Measurements from ENCODE around the gene NEURL3.
"Not testable (repeated sequence)": the region's sequence is repeated elsewhere in the genome, so short reads cannot be mapped to it uniquely, and the experiment has no call there.

The NEURL3 gene

GRCh38 chr2:96493072-96493471 is 12.1 kb downstream of the NEURL3 start:
- in situ Hi-C loops (cut with MboI; ENCODE audit: low sequenced_read_pairs) = no loop called here

- in situ Hi-C loops (cut with MboI; ENCODE audit: low sequenced_read_pairs) = no loop called here
Observed at GRCh38 chr2:96491860-96492497, 13.2 kb downstream of the NEURL3 start.

- in situ Hi-C loops (cut with MboI; ENCODE audit: low sequenced_read_pairs) = no loop called here
Observed at GRCh38 chr2:96489663-96490062, 15.5 kb downstream of the NEURL3 start.

DNA sequence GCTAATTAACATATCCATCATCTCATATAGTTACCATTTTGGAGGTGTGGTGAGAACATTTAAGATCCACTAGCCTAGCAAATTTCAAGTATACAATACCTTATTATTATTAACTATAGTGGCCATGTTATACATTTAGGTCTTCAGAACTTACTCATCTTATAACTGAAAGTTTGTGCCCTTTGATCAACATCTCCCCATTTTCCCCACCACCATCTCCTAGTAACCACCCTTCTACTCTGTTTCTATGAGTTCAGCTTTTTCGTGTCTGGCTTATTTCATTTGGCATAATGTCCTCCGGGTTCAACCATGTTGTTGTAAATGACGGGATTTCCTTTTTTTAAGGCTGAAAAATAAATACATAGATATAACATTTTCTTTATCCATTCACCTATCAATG is 15.9 kb downstream of the NEURL3 start:
- in situ Hi-C loops (cut with MboI; ENCODE audit: low sequenced_read_pairs) = no loop called here

- in situ Hi-C loops (cut with MboI; ENCODE audit: low sequenced_read_pairs) = no loop called here
Observed at GRCh38 chr2:96486696-96487095, 18.5 kb downstream of the NEURL3 start.

DNA sequence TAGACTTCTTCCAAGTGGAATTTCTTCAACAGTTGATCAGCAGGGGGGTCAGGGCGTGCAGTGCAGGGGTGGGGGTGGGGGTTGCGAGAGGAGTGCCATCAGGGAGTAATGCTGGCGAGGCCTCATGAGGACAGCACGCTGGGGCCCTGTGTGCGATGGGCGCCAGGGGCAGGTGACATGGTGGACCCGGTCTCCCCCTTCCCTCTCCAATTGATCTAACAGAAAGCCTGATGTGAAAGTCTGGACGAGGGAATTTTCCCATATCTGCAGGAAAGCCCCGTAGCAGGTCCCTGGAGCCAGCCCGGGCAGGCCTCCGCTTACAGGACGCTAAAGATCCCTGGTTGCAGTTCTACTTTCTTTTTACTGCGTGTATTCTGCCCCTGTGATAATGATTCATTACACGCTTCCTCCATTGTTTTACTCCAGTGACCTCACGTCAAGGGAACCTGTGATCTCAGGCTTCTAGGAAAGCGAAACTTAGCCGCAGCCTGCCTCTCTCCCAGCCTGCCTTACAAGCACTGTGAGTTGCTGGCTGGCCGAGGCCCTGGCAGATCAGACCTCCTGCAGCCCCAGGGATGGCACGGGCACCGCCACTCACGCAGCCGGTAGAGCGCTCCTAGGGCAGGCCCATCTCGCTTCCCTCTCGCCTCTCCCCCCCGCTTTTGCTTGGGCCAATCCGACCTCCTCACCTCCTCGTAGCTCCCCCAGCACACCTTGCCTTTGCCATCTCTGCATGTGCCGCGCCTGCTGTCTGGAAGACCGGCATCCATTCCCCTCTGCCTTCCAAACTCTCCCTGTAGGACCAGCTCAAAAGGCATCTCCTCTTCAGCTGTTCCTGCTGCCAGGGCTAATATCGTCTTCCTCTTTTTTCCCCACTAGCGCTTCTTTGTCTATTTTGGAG is 19.2 kb downstream of the NEURL3 start:
- in situ Hi-C loops (cut with MboI; ENCODE audit: low sequenced_read_pairs) = no loop called here

- in situ Hi-C loops (cut with MboI; ENCODE audit: low sequenced_read_pairs) = no loop called here
Observed at GRCh38 chr2:96485350-96485749, 19.8 kb downstream of the NEURL3 start.

DNA sequence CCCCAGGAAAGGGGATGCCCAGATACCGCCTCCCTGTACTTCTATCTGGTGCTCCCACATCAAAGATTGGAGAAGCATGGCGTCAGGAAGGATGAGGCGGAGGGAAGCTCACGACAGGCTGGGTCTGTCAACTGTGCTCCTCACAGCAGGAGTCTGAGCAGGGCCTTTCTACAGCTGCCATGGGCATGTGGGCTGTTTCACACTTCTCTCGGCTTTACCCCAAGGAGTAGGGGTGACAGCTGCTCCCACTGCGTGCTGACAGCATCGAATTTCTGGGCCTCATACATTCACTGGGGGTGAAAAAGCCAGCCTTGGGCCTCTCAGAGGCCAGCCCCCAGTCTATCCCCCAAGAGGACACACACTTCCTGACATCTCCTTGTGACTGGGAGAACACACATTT is 21.1 kb downstream of the NEURL3 start:
- in situ Hi-C loops (cut with MboI; ENCODE audit: low sequenced_read_pairs) = no loop called here

DNA sequence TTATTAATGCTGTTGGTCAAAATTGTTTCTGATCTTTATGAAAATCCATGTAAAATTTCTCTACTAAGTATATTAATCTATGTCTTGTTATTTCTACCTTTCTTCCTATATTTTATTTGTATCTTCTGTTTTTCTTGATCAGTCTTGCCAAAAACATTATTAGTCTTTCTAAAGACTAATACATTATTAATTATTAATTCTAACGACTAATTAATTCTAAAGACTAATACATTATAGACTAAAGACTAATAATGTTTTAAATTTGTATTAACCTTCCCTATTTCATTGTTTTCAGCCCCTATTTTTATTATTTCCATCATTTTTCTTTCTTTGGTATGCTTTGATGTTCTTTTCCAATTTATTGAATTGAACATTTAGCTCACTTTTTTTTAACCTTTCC is 27.7 kb downstream of the NEURL3 start:
- in situ Hi-C loops (cut with MboI; ENCODE audit: low sequenced_read_pairs) = no loop called here

GRCh38 chr2:96471772-96472171 is 33.4 kb downstream of the NEURL3 start:
- in situ Hi-C loops (cut with MboI; ENCODE audit: low sequenced_read_pairs) = no loop called here

GRCh38 chr2:96470636-96471035 is 34.5 kb downstream of the NEURL3 start:
- in situ Hi-C loops (cut with MboI; ENCODE audit: low sequenced_read_pairs) = no loop called here

DNA sequence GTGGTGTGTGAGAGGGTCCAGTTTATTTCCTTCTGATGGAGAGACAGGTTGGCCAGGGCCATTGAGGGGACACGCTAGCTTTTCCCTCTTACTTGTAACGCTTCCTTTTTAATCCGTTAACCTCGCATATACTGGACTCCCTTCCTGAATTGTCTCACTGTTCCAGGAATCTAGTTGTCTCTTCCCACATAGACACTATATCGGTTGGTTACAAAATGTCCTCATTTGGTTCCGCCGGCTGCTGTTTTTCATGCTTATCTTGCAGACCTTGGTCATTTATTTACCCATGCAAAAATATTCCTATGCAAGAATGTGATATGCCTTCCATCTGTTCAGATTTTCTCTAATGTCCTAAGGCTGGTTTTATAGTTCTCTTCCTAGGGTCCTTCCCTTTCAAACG is 35.0 kb downstream of the NEURL3 start:
- in situ Hi-C loops (cut with MboI; ENCODE audit: low sequenced_read_pairs) = no loop called here

DNA sequence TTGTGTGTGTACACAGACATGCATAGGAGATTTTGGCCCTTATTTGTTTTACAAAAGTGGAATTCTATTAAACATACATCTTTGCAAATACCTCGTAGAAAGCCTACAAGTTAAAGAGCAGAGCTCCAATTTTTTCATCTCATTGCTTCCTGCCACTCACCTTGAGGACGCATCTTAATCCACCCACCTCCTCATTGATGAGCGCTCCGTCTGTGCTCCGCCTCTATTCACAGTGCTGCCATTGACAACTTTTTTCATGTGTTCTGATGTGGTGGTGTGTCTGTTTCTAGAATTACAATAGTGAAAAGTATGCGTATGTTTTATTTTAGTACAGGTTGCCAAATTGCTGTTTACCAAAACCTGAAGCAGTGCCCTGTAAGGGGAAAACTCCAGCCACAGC is 36.3 kb downstream of the NEURL3 start:
- in situ Hi-C loops (cut with MboI; ENCODE audit: low sequenced_read_pairs) = no loop called here

DNA sequence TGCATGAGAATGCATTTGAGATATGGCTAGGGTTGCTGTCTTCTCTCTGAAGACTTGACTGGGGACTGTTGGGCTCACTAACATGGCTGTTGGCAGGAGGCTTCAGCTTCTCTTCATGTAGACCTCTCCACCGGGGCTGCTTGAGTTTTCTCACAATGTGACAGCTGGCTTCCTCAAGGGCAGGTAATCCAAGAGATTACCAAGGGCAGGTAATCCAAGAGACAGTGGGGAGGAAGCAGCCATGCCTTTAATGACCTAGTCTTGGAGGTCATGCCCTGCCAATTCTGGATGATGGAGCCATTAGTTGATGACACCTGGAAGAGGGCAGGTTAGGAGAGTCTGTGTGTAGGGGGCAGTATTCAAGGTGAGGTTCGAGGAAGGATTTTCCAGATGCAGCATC is 40.5 kb downstream of the NEURL3 start:
- in situ Hi-C loops (cut with MboI; ENCODE audit: low sequenced_read_pairs) = no loop called here

DNA sequence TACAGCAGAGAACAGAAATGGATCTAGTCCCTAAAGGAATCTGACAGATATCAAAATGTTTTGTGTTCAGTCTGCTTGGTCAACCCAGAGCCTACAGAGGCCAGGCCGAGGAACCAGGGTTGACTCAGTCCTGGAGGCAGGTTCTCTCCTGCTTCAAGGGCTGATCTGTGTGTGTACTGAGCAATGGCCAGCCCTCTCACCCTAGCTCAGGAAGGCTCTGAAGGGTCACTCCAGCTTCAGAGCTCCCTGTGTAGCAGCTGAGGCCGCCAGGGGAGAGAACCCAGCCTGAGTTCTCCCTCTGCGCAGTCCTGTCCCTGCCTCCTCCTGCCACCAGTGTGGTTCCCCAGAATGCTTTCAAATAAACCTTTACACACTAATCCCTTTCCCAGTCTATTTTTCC is 41.1 kb downstream of the NEURL3 start:
- in situ Hi-C loops (cut with MboI; ENCODE audit: low sequenced_read_pairs) = no loop called here

DNA sequence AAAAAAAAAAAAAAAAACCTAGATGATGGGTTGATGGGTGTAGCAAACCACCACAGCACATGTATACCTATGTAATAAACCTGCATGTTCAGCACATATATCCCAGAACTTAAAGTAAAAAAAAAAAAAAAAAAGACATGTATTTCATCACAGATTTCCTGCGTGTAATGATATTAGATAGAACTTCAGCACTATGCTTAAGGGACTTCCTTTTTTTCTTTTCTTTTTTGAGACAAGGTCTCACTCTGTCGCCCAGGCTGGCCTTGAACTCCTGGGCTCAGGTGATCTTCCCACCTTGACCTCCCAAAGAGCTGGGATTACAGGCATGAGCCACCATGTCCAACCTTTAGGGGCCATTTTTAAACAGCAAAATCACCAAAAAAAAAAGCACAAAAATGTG is 42.0 kb downstream of the NEURL3 start:
- in situ Hi-C loops (cut with MboI; ENCODE audit: low sequenced_read_pairs) = no loop called here

GRCh38 chr2:96461616-96462015 is 43.5 kb downstream of the NEURL3 start:
- in situ Hi-C loops (cut with MboI; ENCODE audit: low sequenced_read_pairs) = not testable (repeated sequence)

DNA sequence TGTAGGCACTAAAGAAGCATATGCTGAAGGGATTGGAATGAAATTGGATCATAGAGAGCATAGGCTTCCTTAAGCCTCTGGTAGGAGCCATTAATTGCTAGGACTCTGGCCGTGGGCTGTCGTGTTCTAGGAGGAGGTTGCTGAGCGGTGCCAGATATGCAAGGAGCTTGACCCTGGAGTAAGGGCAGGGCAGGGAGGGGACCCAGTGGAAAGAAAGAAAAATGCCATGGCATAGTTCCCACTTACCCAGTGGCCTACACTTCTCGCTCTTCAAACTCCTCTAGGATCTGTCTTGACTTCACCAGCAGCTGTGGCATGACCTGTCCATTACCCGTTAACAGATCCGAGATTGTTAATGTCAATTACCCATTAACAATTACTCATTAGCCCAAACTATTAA is 53.1 kb downstream of the NEURL3 start:
- in situ Hi-C loops (cut with MboI; ENCODE audit: low sequenced_read_pairs) = no loop called here

DNA sequence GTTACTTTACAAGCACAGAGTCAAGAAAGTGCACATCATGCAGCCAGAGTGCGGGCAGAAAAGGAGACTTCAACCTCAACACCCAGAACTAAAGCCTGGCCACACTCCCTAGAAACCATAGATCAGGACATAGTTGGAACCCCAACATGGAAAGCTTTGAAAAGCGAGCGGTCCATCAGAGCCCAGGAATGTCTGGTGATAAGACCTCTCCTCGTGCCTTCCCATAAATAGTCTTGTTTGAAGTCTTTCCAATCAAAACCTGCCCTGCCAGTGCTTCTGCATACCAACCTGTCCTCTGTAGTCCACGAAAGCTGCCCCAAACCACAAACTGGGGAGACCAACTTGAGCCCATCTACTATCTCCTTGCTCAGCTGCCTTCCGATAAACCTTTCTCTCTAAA is 55.5 kb downstream of the NEURL3 start:
- in situ Hi-C loops (cut with MboI; ENCODE audit: low sequenced_read_pairs) = no loop called here

DNA sequence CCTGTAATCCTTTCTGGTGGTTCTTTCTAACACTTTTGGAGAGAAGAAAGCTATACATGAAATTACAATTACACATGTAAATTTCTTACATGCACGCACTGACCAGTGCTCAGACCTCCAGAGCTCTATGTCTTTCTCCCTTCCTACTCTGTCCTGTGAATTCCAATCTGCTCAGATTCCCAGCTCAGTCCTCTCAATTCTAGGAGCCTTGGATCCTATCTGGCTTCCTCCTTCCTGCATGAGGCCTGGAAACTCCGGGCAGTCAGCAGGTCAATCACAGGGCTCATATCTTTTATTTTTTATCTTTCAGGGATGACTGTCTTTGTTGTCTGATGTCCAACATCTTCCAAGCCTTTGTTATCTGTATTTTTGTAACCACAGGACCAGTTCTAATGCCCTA is 56.0 kb downstream of the NEURL3 start:
- in situ Hi-C loops (cut with MboI; ENCODE audit: low sequenced_read_pairs) = no loop called here

GRCh38 chr2:96447726-96448125 is 57.4 kb downstream of the NEURL3 start:
- in situ Hi-C loops (cut with MboI; ENCODE audit: low sequenced_read_pairs) = no loop called here
